Activated CD8-positive, alpha-beta memory T cell treated with anti-CD3 and anti-CD28 coated beads, Interleukin-2, amount 50 U/mL, for 1 hour (primary cell): ENCODE results near the gene CRKL.
"Not testable (repeated sequence)": the region's sequence is repeated elsewhere in the genome, so short reads cannot be mapped to it uniquely, and the experiment has no call there.

ENCODE experiments used
- DNase-seq: peaks from one replicate; pipeline ENCODE4 v3.0.0-alpha.2; 2020; ENCODE audit errors: extremely low read depth

CRKL gene

DNA sequence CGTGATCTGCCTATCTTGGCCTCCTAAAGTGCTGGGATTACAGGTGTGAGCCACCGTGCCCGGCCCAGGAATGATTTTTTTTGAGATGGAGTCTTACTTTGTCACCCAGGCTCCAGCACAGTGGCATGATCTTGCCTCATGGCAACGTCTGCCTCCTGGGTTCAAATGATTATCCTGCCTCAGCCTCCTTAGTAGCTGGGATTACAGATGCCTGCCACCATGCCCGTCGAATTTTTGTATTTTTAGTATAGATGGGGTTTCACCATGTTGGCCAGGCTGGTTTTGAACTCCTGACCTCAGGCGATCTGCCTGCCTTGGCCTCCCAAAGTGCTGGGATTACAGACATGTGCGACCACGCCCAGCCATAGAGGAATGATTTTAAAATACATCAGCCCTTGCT lies 17.8 kb downstream of the CRKL start:
- not testable (repeated sequence) for DNase-seq

DNA sequence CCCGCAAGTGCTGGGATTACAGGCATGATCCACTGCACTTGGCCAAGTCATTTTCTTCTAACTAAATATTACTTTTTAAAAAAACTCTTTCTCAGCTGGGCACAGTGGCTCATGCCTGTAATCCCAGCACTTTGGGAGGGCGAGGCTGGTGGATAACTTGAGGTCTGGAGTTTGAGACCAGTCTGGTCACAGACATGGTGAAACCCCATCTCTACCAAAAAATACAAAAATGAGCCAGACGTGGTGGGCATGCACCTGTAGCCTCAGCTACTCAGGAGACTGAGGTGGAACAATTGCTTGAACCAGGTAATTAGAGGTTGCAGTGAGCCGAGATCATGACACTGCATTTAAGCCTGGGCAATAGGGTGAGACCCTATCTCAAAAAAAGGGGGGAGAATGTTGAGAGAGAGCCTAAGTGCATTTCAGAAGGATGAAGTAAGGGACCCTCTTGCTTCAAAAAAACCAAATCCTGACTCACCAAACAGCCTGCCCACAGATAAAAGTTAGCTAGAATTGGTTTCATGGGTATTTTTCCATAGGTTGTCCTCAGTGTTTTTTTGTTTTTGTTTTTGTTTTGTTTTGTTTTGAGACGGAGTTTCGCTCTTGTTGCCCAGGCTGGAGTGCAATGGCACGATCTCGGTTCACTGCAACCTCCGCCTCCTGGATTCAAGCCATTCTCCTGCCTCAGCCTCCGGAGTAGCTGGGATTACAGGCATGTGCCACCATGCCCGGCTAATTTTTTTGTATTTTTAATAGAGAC lies 18.8 kb downstream of the CRKL start:
- DNase-seq = not testable (repeated sequence)

DNA sequence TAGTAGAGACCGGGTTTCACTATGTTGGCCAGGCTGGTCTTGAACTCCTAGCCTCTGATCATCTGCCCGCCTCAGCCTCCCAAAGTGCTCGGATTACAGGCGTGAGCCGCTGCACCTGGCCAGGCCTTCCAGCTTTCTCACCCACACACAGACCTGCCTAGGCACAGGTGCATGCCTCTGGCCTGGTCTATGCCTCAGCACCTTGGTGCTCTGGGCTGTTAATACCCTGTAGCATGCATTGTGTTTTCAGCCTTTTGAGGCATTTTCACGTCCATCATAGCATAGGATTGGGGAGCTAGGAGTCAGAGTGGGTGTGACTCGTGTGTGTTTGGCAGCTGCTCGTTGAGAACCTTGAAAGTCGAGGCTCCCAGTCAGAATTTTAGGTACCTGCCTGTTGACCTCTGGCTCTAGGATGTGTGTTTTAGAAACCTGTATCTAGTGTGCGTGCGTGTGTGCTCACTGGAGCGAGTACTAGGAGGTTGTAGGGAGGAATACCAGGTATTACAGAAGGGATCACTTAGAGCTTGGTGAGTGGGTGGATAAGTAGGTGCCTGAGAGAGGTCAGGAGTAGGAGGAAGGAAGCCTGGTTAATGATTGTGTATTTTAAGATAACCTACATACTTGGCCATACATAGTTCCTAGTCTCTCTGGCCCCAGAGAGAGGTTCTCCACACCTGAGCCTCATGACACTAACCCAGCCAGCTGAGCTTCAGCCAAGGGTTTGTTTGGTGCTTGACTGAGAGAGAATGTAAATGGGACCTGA lies 20.0 kb downstream of the CRKL start:
- no peak for DNase-seq

DNA sequence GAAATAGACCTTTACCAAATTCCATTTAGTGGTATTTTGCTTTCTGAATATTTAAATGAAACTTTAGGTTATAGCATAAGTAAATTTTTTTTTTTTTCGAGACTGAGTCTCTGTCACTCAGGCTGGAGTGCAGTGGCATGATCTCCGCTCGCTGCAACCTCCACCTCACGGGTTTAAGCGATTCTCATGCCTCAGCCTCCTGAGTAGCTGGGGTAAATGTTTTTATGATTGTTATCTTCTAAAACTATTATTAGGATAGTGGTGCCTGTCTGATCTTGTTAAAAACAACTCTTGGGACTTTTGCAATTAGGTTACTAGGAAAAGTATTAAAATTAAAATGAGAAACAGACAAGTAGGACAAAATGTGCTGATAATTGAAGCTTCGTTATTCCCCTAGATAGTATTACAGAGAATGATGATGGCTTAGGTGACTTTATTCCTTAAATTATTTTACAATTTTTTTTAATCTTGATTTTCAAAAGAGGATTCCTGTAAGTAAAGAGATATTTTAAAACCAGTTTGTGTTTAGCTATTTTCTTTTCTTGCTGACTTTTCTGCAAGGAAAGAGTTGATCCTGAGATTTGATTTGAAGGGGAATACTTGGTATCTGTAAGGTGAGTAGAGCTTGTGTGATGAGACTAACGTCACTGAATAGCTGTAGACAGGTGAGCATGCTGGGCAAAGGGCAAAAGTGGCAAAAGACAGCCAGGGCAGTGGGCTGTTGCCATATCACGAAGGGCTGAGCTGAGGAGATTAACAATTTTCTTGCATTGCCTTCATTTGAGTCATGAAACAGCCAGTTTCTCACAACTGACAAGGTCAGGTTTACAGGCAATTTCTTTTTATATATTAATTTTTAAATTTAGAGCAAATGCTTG lies 20.8 kb downstream of the CRKL start:
- DNase-seq = no peak

DNA sequence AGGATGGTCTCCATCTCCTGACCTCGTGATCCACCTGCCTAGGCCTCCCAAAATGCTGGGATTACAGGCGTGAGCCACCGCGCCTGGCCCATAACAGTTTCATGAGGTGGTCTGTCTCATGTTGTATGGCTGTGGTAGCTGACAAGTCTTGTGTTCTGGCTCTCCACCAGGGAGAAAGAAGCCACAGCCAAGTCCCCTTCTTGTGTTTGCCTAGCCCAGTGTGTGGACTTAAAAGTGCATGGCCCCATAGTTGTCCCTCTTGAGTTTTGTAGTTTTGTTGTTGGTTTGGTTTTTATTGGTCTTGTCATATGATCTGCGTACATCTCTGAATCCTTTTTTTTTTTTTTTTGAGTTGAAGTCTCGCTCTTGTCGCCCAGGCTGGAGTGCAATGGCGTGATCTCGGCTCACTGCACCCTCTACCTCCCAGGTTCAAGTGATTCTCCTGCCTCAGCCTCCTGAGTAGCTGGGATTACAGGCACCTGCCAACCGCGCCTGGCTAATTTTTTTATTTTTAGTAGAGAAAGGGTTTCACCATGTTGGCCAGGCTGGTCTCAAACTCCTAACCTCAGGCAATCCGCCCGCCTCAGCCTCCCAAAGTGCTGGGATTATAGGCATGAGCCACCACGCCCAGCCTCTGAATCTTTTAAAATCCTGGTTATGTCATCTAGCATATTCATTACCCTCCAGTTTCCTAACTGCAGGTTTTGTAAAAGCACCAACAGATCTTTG lies 22.4 kb downstream of the CRKL start:
- not testable (repeated sequence) for DNase-seq

DNA sequence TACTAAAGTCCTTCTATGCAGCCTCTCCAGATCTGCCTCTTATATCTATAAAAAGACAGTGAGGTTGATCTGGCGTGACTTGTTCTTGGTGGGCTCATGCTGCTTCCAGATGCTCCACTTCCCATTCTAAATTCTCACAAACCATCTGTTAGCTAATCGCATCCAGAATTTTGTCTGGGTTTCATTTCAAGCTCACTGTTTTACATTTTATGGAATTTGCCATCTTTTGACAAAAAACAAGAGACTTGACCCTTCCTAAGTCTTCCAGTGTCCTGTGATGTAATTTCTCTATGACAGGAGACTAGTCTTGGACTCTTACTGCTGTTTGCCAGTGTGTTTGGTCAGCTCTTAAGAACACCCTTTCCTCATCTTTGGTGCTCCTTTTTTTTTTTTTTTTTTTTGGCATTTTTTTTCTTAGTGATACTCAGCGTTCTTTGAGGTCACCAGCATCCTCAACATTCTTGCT lies 23.0 kb downstream of the CRKL start:
- no peak for DNase-seq

DNA sequence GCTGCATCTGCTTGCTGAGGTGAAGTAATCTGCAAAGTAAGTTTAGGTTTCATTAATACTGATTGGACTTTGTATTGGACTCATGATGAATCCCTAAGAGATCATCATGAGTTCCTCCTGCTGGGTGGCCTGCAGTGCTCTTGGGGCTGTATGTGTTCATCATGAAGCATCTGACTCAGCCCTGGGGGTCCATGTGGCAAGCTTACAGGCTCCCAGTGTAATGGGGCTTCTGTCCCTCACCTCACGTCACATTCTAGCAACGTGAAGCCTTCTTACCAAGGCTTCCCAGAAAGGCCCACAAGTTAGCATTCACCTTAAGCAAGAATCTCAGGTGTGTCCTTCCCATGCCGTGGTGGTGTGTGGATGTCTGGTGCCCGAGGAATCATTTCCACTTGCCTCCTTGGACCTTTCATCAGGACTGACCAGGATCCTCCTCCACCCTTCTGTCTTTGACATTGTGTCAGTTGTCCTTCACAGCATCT lies 23.7 kb downstream of the CRKL start:
- no peak for DNase-seq

DNA sequence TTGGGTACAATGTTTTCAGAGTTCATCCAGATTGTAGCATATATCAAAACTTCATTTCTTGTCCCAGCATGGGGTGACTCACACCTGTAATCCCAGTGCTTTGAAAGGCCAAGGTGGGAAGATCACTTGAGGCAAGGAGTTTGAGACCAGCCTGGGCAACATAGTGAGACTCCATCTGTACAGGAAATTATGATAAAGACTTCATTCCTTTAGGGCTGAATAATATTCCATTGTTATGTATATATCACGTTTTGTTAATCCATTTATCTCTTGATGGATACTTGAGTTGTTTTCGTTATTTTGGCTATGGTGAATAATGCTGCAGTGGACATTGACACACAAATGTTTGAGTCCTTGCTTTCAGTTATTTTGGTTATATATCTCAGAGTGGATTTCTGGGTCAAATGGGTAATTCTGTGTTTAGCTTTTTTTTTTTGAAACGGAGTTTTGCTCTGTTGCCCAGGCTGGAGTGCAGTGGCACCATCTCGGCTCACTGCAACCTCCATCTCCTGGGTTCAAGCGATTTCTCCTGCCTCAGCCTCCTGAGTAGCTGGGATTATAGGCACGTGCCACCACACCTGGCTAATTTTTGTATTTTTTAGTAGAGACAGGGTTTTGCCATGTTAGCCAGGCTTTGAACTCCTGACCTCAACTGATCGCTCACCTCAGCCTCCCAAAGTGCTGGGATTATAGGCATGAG lies 25.1 kb downstream of the CRKL start:
- DNase-seq = not testable (repeated sequence)

DNA sequence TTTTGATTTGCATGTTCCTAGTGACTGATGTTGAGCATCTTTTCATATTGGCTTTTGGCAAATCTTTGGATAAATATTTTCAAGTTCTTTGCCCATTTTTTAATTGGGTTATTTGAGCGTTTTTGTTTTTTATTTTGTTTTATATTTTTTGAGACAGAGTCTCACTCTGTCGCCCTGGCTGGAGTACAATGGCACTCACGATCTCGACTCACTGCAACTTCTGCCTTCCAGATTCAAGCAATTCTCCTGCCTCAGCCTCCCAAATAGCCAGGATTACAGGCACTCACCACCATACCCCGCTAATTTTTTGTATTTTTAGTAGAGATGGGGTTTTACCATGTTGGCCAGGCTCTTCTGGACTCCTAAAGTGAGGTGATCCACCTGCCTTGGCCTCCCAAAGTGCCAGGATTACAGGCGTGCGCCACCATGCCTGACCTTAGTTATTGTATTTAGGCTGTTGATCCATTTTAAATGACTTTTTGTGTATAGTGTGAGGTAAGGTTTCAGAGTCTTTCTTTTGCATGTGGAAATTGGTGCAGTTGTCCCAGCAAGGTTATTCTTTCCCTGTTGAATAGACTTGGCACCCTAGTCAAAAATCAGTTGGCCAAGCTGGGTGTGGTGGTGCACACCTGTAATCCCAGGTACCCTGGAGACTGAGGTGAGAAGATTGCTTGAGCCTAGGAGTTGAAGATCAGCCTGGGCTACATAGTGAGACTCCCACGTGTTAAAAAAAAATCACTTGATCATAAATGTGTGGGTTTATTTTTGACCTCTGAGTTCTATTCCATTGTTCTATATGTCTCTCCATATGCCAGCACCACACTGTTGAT lies 26.1 kb downstream of the CRKL start:
- DNase-seq = no peak

DNA sequence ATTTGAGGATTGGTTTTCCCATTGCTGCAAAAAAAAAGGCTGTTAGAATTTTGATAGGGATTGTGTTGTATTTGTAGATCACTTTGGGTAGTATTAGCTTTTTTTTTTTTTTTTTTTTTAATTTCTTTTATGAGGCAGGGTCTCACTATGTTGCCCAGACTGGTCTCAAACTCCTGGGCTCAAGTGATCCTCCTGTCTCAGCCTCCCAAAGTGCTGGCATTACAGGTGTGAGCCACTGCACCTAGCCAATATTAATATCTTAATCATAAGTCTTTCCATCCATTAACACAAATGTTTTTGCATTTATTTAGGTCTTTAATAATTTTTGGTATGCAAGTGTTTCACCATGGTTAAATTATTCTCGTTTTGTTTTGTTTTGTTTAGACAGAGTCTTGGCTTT lies 26.8 kb downstream of the CRKL start:
- DNase-seq = no peak

DNA sequence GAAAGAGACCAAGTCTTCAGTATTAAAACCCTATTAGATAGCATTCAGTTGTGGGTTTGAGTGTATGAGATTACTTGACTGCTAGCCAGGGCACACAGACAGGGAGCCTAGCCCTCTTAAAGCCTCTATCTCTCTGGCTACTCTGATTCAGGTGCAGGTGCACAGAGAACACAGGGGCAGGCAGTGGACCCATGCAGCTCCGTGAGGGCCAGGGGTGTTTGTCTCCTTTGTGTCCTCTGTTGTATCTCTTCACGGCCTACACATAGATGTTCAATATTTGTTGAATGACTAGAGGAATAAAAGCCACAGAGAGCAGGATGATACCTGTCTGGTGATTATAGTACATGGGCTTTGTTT lies 28.3 kb downstream of the CRKL start:
- DNase-seq = no peak

DNA sequence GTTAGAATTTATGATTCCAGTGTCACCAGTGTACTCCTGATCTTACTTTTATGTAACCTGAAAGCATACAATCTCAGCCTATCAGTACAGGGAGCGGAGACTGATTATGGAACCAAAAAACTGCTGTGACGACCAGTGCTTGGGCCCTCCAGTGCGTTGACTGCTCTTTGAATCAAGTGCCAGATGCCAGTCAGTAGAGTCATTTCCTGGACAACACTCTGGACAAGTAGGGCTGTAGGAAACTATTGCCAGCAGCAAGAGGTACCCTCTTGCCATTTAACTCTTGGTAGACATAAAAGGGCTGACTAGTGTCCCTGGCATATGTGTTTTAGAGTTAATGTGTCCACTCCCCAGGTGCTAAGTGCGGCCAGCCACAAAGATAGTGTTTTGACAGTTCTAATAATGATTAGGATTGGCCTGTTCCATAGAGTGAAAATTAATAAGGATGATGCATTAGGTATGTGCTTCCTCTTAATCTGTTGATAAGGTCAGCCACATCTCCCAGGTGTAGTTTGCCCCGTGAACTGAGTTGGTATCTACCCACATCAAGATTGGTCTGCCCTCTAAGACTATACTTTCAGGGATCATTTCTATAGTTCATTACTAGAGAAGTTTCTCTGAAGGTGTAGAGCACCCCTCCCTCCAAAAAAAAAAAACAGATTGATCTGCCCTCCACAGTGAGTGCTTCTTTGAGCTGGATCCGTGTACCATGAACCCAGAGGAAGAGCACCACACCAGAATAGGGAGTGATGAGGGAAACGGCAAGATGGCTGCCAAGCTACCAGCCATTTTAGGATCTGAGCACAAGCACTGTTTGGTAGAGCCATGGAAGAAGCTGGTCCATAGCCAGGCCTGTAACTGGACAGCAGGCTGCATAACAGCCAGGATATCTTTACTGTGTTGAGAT lies 29.1 kb downstream of the CRKL start:
- no peak for DNase-seq

DNA sequence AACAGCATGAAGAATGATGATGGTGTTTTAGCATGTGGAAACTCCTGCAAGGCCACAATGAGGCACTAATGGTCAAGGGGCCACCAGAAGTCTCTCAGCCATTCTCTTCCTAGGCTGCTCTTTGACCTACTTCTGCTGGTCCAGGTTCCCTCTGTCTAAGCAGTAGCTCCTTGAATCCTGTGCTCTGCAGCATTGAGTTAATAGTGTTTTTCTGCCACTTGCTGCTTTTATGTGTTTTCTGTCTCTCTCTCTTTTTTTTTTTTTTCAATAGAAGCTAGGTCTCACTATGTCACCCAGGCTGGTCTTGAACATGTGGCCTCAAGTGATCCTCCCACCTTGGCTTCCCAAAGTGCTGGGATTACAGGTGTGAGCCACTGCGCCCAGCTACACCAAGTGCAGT lies 29.8 kb downstream of the CRKL start:
- no peak for DNase-seq

DNA sequence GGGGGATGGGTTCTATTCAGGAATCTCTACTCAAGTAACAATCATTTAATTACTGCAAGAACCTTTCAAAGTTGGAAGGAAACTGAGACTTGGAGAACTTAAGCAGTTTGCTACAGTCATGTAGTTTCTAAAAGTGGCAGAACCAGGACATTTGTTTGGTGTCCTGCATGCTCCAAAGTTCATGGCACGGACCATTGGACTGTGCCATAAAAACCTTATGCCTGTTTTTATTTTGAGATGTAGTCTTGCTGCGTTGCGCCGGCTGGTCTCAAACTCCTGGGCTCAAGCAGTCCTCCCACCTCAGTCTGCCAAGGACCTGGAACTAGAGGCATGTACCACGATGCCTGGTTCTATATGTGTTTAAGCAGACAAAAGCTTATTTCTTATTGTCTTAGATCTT lies 31.2 kb downstream of the CRKL start:
- DNase-seq = no peak

DNA sequence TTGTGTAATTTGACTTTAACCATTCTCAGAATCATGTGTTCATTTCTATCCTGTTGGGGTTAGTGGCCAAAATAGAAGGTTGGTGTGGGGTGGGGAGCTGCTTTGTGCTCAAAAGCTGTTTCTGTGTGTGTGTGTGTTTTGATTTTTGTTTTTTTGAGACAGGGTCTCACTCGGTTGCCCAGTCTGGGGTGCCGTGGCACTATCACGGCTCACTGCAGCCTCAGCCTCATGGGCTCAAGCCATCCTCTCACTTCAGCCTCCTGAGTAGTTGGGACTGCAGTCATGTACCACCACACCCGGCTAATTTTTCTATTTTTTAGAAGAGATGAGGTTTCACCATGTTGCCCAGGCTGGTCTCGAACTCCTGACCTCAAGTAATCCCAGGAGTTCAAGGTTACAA lies 31.8 kb downstream of the CRKL start:
- DNase-seq = no peak

DNA sequence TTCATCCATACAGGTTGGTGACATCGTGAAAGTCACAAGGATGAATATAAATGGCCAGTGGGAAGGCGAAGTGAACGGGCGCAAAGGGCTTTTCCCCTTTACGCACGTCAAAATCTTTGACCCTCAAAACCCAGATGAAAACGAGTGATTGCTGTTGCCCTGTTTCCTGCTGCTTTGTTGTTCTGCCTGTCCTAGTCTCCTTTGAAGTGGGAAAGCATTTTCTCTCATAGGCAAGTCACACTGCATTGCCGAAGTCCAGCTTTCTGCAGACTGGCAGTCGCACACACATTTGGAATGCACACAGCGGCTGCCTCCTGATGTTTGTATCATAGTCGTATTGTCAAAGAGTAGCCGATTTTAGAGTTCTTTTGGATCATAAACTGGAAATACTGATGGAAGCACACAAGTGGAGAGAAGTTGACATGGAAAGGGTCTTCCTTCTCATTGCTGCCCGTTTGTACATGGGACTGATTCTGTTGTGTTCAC lies 32.5 kb downstream of the CRKL start:
- no peak for DNase-seq

DNA sequence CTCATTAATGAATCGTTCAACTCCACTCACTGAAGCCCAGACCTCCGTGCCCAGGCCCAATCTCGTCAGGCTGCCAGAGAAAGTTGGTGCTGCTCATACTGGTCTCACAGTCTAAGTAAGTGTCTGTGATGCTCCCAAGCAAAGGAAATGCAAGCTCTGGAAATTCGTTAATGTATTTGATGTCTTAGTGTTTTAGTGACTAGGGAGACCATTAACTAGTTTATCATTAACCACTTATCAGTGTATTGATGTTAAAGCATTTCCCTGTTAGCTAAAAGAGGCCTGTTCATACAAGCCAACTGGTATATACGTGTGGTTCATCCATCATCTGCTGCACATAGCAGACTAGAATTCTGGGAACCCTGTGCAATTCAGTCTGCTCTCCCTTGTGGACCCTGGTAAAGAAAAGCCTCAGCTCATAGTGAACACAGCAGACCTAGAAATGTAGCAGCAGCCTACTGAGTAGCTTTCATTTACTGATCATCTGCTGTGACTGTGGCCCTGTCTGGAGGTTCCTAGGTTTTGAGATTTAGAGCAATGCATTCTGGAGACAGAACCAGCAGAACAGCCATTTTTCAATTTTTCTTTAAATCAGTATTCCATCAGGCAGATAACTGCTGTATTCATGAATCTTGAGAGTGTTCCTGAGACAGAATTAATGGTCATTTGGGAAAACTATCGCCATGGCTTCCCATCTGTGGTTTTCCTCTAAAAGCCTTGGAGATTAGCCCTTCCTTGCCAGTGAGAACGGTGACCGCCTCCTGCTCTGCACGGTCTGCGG lies 34.1 kb downstream of the CRKL start:
- no peak for DNase-seq

DNA sequence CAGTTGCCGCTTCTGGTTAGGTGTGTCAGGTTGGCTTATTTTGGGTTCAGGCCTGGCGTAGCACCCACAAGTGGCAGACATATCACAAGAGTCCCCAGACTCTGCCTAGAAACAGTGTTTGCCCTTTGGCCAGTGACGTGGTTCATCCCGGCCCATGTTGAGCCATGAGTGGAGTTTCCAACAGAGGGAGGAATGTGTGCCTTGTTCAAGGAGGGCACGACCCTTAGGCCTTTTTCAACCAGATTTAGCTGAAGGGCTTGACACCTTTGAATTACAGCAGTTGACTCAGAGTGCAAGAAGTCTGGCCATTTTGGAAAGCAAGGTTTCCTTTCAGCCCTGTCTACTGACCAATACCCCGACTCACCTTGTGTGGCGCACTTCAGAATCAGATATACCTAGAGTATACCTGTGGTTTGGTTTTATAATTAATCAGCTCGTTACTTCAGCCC lies 34.7 kb downstream of the CRKL start:
- no peak for DNase-seq
